HG03139 (cell line): ENCODE results near the gene TMPRSS13.

ENCODE experiments used
- ATAC-seq: cut with Tn5 transposase; IDR thresholded peaks from one replicate; pipeline ENCODE4 v1.9.1; 2021; ENCODE audit not compliant: unreplicated experiment

TMPRSS13 gene

DNA sequence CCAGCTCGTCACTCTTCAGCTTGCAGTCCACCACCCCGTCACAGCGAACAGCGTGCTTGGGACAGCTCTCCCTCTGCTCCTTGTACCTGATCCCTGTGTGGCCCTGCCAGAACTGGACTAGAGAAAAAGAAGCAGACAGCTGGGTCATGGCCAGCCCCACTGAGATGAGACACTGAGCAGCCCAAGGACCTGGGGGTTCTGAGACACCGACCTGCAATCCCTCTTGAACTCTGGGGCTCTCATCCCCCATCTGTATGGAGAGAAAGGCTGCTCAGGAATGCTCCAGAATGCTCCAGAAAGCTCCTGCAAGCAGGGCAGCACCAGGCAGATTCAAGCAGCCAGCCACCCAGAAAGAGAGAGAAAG is 14.8 kb downstream of the TMPRSS13 start:
- ATAC-seq = no peak

DNA sequence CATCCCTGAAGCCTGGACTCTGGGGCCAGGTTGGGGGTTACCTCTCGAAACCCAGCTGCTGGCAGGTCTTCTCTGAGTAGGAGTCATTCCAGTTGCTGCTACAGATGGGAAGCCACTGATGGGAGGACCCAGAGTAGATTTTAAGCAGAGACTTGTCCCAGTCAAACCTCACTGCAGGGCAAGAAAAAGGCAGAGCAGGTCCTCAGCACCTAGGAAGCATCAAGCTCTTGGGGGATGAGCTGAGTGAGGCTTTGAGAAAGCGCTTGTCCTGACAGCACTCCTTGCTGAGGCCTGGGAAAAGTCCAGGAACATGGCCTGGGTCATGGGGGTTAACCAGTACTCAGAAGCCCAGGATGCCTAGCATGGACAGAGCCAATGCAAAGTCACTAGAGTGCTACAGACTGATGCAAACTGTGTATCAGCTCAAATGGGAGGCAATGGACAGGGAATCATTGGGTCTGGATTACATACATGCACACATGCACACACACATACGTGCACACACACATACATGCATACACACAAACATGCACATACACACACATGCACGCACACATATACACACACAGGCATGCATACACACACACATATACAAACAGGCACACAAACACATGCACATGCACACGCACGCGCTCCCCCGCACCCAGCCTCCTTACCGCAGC is 15.3 kb downstream of the TMPRSS13 start:
- ATAC-seq = no peak

DNA sequence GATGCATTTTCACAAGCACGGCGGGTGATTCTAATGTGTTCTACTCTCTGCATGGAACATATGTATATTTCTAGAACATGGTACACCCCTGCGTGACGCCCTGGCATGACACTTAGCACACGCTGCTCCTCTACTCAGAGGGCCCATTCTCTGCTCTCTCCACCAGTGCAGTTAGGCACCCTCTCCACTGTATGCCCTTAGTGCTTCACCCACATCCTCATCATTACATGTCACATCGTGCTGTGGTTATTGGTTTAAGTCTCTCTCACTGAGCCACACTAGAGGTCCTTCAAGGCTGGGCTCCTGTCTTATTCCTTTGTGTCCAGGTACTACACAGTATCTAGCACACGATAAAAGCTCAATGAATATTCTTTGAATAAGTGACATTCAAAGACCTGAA is 16.7 kb downstream of the TMPRSS13 start:
- ATAC-seq = no peak

DNA sequence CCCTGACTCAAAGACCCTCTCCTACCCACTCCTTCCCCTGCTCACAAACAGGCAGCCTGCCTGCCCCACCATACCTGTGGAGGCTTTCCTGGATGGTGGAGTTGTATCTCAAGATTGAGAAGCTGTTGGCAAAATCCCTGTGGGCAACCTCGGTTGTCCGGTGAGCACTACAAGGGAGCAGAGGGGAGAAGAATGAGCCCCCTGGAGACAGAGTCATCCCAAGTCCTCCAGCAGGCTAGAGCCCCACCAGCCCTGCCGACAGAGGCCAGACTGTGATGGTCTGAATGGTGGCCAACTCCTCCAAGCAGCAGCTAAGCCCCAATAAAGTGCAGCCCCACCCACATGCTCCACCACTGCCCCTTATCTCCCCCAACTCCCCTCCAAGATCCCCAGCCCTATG is 17.5 kb downstream of the TMPRSS13 start:
- no peak for ATAC-seq

DNA sequence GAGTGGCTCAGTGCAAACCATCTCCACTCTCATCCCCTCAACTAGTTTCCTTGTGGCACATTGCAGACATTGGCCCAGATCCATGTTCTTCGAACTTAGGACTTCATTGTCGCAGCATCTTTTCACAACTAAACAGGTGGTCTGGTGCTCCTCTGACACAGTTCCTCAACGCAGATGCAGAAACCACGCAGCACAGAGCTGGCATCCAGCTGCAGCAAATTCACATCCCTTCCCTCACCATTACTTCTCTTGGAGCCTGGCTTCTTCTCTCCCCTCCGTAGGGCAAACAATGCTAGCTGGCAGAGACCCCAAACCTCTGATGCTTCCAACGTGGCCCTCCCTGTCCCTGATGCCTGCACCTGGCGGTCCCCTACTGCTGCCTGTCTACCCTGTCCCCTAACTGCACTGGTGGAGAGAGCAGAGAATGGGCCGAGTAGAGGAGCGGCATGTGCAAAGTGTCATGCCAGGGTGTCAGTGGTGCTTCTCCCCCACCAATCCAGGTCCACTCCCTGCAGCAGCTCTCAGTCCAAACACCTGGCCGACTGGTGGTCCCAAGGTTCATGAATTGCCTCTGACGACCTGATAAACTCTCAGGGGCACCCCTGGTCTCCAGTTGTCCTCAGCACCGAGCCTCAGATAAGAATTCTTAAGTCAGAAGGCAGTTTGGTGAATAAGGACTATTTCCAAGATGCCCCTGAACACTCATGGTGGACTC is 18.1 kb downstream of the TMPRSS13 start:
- no peak for ATAC-seq

DNA sequence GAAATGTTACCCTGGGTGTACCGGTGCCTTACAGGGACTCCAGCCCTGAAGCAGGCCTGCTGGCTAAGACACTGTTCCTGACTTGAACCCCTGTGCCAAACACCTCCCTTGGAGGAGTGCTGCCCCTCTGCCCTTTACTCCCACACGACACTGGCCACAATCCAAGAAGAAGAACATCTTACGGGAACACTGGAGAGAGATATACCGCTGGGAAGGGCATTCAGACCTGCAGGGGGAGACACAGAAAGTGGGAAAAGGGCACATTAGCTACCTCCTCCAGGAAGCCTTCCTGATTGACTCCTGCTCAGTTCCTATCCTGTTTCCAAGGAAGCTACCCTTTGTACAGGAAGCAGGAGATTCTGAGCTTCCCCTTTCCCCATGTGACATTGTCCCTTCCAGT is 18.7 kb downstream of the TMPRSS13 start:
- ATAC-seq = no peak

DNA sequence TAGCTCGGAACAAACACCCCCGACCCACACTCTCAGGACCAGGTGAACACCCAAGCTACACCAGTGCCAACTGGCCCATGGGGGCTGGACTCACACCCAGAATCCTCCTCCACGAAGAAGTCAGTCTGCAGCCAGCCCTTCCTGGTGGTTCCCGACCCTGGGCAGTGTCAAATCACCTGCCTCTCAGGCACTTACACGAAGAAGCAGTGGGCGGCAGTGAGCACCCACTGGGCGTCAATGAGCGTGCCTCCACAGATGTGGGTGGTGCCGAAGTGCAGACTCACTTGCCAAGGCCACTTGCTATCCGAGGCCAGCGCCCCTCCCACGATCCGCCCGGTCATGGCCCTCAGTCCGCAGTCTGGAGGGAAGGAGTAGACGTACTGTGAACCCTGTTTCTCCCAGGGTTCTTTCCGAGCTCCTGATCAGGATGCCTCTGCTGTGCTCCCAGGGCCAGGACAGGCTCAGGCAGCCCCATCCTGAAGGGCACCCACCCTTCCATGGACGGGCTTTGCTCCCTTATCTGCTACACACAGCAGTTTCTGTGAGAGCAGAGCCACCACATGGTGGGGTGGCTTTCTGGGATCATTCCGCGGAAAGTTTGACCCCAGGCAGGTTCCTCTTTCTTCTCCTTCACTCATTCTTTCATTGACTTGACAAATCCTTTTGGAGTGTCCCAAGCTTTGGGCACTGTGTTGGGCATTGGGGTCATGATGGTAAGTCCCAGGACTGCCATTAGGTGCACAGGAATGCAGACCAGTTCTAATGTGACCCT is 19.4 kb downstream of the TMPRSS13 start:
- ATAC-seq = no peak

DNA sequence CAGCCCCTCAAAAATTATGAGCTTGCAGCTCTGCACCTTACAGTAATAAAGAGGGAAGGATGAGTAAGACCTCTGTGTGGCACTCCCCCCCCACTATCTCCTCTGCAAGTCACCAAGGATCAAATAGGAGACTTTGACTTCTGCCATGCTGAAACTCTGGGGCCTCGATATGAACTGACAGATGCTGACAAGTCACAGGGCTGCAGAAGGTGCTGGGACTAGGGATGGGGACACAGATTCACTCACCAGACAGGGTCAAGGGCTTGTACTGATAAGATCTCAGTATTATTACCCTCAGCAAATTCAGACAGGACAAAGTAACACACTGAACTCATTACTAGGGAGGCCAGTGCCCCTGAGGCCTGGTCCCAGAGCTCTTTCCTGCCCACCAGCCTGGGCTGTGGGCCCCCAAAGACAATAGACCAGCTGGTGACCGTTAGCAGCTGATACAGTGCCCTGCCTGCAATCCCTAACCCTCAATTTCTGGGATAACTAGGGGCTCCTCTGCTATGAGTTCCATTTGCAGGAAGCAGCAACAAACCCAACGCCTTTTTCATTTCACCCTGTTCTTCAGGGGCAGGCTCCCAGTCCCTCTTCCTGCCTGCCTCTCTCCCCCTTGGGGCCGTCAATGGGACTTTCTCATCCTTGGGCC is 20.1 kb downstream of the TMPRSS13 start:
- no peak for ATAC-seq

DNA sequence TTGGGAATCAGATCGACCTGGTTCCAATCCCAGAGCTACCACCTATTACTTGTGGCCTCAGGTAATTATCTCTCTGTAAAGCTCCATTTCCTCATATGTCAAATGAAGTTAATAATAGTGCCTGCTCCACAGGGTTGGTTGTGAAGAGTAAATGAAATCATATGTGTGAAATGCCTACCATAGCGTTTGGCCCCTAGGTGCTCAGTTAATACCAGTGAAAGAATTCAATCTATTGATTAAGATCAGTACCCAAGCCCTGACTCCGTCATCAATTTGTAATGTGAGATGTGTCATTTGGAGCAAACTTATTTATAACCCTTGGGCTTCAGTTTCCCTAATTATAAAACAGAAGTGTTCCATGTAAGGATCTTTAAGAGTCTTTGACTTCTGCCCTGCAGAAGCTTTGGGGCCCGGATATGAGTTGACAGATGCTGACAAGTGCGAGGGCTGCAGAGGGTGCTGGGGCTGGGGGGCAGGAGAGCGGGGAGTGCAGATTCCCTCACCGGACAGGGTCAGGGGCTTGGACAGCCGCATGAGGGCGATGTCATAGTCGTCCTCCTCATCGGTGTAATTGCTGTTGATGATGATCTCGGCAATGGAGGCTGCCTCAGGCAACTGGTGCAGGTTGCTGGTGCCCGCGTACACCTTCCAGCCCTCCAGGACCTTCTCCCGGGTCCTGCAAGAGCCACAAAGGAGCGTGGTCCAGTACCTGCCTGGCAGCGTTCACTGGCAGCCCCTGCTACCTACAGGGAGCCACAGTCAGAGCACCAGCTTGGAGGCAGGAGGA is 20.9 kb downstream of the TMPRSS13 start:
- ATAC-seq = no peak

DNA sequence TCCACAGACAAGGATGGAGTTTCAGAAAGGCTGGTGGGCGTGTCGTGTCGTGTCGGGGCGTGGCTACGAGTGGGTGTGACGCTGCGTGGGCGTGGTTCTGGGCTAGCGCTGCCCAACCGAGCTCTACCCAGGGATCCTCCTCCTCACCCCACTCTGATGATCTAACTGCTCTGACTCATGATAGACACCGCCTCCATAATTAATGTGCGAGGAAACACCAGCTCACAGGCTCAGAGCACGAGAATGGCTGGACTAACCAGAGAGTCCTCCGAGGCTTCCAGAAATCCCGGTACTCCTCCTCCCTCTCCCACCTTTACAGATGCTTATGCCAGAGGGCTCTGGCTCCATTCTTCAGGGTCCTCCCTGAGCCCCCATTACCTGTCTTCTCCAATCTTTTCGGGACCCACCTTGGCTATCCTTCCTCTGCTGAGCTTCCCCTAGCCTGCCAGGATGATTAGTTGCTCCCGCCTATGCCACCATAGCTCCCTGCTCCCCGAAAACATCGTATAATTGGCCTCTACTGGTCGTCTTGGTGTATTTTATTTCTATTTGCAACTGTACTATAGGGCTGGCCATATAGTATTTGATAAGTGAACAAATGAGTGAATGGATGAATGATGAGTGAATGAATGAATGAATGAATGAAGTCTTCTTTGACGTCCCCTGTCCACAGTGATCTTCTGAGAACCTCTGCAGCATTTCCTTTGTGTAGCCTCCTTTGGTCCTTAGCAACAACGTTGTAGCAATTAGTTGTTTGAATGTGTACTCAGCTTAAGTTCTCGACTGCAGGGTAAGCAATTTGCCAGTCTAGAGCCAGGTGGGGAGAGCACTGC is 21.7 kb downstream of the TMPRSS13 start:
- no peak for ATAC-seq

DNA sequence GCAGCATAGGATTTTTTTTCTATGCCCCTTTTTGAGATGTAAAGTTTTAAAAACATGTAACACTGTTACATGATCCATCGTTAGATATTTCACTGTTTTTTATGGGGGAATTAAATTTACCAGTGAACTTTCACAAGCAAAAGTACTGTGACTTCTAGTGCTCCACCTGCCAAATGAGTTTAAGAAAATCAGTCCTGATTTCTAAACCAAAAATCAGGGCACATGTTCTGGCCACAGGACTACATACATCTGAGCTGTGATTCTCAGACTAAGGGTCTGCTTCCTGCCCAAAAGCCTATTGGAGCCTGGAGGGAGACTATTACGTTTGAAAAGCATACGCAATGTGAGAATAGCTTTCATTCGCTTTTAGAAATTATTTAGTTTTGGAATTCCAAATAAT is 22.5 kb downstream of the TMPRSS13 start:
- no peak for ATAC-seq

DNA sequence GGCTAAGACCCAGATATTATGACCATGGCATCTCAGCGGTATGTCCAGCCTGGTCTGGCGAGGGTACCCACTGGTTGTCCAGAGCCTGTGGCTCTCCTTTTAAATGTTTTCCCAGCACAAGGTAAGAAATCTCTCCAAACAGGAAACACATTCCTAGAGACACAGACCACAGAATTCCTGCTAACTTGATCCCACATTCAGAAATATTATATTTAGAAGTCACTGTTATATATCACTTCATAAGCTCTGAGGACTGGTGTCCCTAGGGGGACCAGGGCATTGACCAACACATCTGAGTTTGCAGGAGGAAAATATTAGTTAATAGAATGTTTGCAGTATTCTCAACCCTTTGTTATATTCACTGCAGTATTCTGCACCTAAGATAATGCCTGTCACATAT is 23.1 kb downstream of the TMPRSS13 start:
- ATAC-seq = no peak

DNA sequence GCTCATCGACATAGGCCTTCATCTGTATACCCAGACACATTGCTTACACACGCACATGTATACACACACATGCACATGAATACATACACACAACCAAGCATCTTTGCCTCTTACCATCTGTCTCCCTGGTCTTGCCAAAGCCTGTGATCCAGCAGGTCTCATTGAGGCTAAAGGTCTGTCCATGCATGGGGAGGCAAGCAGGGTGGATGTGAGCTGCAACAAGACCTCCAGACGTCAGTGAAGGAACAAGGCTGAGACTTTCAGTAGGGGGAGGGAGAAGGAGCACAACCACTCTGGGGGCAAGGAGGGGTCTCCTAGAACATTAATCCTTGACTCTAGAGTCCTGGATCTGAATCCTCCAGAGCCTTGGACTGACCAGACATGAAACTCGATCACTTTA is 23.7 kb downstream of the TMPRSS13 start:
- ATAC-seq = no peak

DNA sequence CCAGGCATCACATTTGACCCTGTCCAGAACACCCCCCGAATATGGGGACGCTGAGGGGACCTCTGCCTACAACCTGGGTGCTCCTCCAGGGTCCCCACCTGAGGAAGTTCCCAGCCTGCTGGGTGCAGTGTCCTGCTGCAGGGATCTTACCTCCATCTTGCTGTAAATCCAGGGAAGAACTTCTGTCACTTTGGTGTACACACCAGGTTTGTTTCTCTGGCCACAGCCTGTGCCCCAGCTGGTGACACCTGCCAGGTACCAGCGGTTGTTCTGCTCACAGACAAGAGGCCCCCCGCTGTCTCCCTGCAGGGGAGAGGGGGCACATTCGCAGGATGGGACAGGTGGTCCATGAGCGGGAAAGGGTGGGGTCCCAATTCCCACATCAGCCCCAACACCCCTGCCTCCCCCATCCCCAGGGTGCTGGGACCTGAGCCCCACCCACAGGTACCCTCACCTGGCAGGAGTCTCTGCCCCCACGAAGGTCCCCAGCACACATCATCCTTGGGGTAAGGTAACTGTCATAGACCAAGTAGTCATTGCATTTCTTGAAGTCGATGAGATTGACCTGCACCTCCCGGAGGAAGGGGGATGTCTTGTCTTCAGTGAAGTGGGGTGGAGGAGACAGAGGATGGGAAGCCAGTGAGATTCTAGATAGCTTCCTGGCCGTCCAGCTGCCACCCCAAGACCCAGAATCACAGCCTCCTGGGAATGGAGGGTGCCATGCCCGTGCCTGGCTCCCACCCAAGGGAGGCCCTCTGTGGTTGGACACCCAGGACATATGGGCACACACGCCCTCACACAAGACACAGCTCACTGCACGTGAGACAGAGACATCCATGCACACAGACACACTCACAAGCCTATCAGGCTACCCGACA is 25.5 kb downstream of the TMPRSS13 start:
- ATAC-seq = no peak

DNA sequence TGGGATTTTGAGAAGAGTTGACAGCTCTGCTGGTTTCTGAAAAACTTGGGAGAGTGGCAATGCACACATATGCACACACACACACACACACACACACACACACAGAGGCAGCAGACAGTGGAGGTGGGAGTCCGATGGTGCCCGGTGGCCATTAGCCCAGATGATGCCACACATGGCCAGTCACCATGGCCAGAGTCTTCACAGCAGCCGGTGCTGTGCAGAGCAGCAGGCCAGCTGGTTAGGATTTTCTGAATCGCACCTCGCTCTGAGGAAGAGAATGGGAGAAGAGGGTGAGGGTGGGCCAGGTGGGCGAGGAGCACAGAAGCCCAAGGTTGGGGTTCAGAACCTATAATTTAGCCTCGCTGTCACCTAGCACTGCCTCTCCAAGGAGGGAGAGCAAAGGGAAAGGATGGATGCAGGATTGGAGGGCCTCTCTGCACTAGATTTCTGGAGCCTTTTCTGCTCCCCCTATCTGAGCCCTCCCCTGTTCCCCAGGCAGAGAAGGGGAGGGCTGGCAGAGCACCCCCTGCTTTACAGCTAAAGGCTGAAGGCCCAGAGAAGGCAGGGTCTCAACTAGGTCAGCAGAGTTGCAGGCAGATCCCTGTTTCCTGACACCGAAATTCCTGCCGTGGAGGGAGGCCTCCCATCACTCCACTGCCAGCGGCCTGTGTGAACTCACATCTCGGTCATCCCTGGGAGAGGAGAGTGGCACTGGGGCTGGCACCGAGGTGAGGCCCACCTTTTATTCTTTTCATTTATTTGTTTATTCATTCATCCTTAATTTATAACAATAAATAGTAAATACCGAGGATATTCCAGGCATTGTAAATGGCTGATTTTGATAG is 27.0 kb downstream of the TMPRSS13 start:
- no peak for ATAC-seq

DNA sequence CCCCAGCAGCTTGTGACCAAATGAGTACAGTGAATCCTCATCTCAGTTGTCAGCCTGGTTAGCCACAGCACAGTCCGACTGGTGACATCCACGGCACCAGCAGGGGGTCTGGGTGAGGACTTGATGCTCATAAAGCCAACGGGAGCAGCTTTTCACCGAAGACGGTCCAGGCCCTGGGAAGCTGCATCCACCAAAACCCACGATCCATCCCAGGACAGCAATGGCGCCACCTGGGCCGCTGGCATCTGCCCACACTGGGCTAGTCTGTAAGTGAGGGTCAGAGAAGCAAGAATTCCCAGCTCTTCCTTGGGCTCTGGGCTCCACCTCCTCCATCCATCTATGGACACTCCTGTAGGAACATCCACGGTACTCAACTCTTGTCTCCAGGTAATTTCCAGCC is 27.6 kb downstream of the TMPRSS13 start:
- no peak for ATAC-seq

DNA sequence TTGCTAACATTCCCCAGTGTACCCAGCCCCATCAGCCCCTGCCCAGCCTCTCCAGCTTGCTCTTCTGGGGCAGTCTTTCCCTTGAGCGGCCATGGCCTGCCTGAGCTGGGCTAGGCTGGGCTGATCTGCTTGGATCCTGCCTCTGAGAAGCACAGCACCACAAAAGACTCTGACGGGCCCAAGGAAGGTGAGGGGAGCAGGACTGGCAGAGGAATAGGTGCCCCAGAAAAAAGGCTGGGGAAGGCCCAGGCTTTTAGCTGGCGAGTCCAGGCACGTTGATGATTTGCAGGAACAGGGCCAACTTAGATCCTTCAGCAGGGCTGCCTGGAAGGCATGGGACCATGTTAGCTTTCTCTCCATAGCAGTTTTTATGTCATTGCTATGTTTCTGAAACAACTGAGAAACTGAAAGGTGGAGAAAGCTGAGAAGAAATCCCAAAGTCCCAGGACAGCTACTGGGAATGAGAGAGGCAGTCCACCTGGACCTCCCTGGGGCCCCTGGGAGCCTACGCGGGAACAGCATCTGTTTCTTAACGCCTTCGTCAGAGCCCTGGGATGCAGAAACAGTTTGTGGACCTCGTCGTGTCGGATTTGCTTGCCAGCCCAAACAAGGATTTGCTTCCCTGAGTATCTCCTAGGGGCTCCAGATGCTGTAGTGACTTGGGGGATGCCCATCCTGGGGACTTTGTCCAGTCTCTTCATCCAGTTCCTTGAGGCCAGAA is 28.3 kb downstream of the TMPRSS13 start:
- no peak for ATAC-seq
